ENCODE measurements around the gene GPA33. TPM values are rescaled to one million over a fixed set of nuclear protein-coding genes. Genes with fewer than 3 reads are reported as not detected.

The GPA33 gene
- total and polyA plus RNA-seq, 10 donors, result 0.07 to 1.4 (median 0.79) TPM

GRCh38 chr1:167137332-167137781, 47.2 kb upstream of the GPA33 start:
- Histone ChIP-seq H3K36me3 (no peaks in the 10 kb centered on the region), H3K27ac (no peak overlapping the region), H3K27me3 (replicated peaks in 1 of 7) (no peaks in the 10 kb centered on the region), H3K9me3 (no peaks in the 10 kb centered on the region), H3K4me3 (no peak overlapping the region), H3K4me1 (no peaks in the 10 kb centered on the region)
- intact Hi-C loops (cut with DNase I; ENCODE audit: low total_unique reads), result no loop called here
- DNase-seq, result no peak
- TF ChIP-seq POLR2AphosphoS5 (IDR thresholded peaks at IDR 0.05) (no peak), POLR2A (IDR thresholded peaks at IDR 0.05) (no peak)
- TF ChIP-seq, protein P1, sequence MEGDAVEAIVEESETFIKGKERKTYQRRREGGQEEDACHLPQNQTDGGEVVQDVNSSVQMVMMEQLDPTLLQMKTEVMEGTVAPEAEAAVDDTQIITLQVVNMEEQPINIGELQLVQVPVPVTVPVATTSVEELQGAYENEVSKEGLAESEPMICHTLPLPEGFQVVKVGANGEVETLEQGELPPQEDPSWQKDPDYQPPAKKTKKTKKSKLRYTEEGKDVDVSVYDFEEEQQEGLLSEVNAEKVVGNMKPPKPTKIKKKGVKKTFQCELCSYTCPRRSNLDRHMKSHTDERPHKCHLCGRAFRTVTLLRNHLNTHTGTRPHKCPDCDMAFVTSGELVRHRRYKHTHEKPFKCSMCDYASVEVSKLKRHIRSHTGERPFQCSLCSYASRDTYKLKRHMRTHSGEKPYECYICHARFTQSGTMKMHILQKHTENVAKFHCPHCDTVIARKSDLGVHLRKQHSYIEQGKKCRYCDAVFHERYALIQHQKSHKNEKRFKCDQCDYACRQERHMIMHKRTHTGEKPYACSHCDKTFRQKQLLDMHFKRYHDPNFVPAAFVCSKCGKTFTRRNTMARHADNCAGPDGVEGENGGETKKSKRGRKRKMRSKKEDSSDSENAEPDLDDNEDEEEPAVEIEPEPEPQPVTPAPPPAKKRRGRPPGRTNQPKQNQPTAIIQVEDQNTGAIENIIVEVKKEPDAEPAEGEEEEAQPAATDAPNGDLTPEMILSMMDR (IDR thresholded peaks at IDR 0.05 in 8 of 11, conservative IDR thresholded peaks at IDR 0.05 in 3 of 11), result no peak
- WGBS, 5 donors, result 58 to 78% (median 67%) methylated on average over 6 of the region's 6 CpGs

GRCh38 chr1:167136806-167137205, 46.6 kb upstream of the GPA33 start:
- intact Hi-C loops (cut with DNase I; ENCODE audit: low total_unique reads), result no loop called here
- no peak overlapping the region for H3K4me3 ChIP-seq
- TF ChIP-seq POLR2A (IDR thresholded peaks at IDR 0.05), result no peak
- TF ChIP-seq, protein P1 (IDR thresholded peaks at IDR 0.05 in 8 of 11, conservative IDR thresholded peaks at IDR 0.05 in 3 of 11), result no peak
- no peak for TF ChIP-seq POLR2AphosphoS5 (IDR thresholded peaks at IDR 0.05)

GRCh38 chr1:167136191-167136614, 46.0 kb upstream of the GPA33 start:
- Histone ChIP-seq H3K4me3 (no peak overlapping the region), H3K27me3 (replicated peaks in 1 of 7) (peaks cover 0 to 5% (median 0%) of the 10 kb centered on the region in 7 donors), H3K36me3 (no peaks in the 10 kb centered on the region), H3K27ac (no peak overlapping the region), H3K9me3 (no peaks in the 10 kb centered on the region), H3K4me1 (no peaks in the 10 kb centered on the region)
- DNase-seq, result no peak
- intact Hi-C loops (cut with DNase I; ENCODE audit: low total_unique reads), result no loop called here
- WGBS, 5 donors, result 36 to 78% (median 48%) methylated on average over 2 of the region's 2 CpGs
- TF ChIP-seq POLR2A (IDR thresholded peaks at IDR 0.05) (no peak), POLR2AphosphoS5 (IDR thresholded peaks at IDR 0.05) (no peak)
- TF ChIP-seq, protein P1 (IDR thresholded peaks at IDR 0.05 in 8 of 11, conservative IDR thresholded peaks at IDR 0.05 in 3 of 11), result no peak

More at GRCh38 chr1:167136806-167137205, 46.6 kb upstream of the GPA33 start:
- Histone ChIP-seq H3K4me1 (no peaks in the 10 kb centered on the region), H3K27ac (no peak overlapping the region), H3K36me3 (no peaks in the 10 kb centered on the region), H3K27me3 (replicated peaks in 1 of 7) (no peaks in the 10 kb centered on the region), H3K9me3 (no peaks in the 10 kb centered on the region)
- WGBS, 5 donors, result 44 to 82% (median 71%) methylated on average over 2 of the region's 2 CpGs
- no peak for DNase-seq

DNA sequence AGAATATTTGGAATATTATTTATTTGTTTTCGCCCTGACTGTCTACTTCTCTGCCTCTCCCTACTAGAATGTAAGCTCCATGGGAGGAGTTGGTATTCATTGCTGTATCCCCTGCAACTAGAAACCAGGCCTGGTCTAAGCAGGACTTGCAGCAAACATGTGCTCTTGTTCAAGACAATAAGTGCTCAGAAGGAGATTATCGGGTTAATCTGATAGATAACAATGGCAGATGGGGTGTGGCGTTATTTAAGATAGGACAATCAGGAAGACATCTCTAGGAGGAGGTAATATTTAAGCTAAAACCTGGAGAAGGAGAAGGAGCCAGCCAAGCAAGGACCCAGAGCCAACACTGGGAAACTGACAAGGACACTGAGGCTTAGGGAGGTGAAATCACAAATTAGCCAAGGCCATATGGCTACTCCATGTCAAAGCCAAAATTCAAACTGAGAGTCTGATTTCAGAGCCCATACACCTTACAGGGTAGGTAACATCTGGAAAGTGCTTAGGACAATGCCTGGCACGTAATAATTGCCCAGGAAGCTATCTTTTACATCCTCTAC, 45.2 kb upstream of the GPA33 start:
- DNase-seq, result no peak
- 60 to 86% (median 81%) methylated on average over 4 of the region's 4 CpGs for WGBS, 5 donors
- intact Hi-C loops (cut with DNase I; ENCODE audit: low total_unique reads), result no loop called here
- Histone ChIP-seq H3K27ac (no peak overlapping the region), H3K9me3 (no peaks in the 10 kb centered on the region), H3K36me3 (no peaks in the 10 kb centered on the region), H3K4me3 (no peak overlapping the region), H3K4me1 (no peaks in the 10 kb centered on the region), H3K27me3 (replicated peaks in 1 of 7) (peaks cover 0 to 12% (median 0%) of the 10 kb centered on the region in 7 donors)
- no peak for TF ChIP-seq POLR2AphosphoS5 (IDR thresholded peaks at IDR 0.05)
- TF ChIP-seq, protein P1 (IDR thresholded peaks at IDR 0.05 in 8 of 11, conservative IDR thresholded peaks at IDR 0.05 in 3 of 11), result no peak
- no peak for TF ChIP-seq POLR2A (IDR thresholded peaks at IDR 0.05)
